CD4-positive, CD25-positive, alpha-beta regulatory T cell (primary cell): ENCODE measurements around the gene CNBD2. TPM values are rescaled to one million over a fixed set of nuclear protein-coding genes. Genes with fewer than 3 reads are reported as not detected.
"Not testable (repeated sequence)": the region's sequence is repeated elsewhere in the genome, so short reads cannot be mapped to it uniquely, and the experiment has no call there.

ENCODE experiments used
- ATAC-seq, 2 donors: fragments of 150-1000 bp; cut with Tn5 transposase; one replicate each; pipeline ENCODE4 v1.10.0; 2021; ENCODE audit warnings: low read depth in 2 of 2, moderate number of reproducible peaks in 2 of 2, moderate library complexity in 1 of 2
- DNase-seq, 3 donors: peaks; one replicate each; pipeline versions ENCODE4 v3.0.0 to v3.0.0-alpha.2; 2012 to 2022; ENCODE audit warnings: mixed read lengths in 1 of 3
- H3K27ac ChIP-seq: one replicate; pipeline ENCODE4 v1.7.0; 2013; ENCODE audit warnings: mild to moderate bottlenecking, low read length; ENCODE audit not compliant: insufficient read depth, poor library complexity, severe bottlenecking
- H3K27me3 ChIP-seq: one replicate; pipeline ENCODE4 v1.7.0; 2013; ENCODE audit warnings: low read length; ENCODE audit not compliant: control insufficient read depth, insufficient read depth
- H3K36me3 ChIP-seq: one replicate; pipeline ENCODE4 v1.7.0; 2013; ENCODE audit warnings: mild to moderate bottlenecking, low read length, moderate library complexity; ENCODE audit not compliant: control insufficient read depth, insufficient read depth
- H3K4me1 ChIP-seq: 2 replicates; pipeline ENCODE4 v1.7.0; 2013; ENCODE audit warnings: mild to moderate bottlenecking, low read length; ENCODE audit not compliant: insufficient read depth, control insufficient read depth, poor library complexity, severe bottlenecking
- H3K4me3 ChIP-seq: one replicate; pipeline ENCODE4 v1.7.0; 2013; ENCODE audit warnings: low read depth, mild to moderate bottlenecking, low read length, moderate library complexity
- H3K9me3 ChIP-seq, 2 experiments: 1 replicate in 1 of 2; 2 replicates in 1 of 2; pipeline ENCODE4 v1.7.0; 2013; ENCODE audit warnings: low read length in 2 of 2, mild to moderate bottlenecking in 1 of 2, moderate library complexity in 1 of 2; ENCODE audit not compliant: control insufficient read depth in 2 of 2
- H3K27ac Mint-ChIP-seq, 3 donors: one replicate each; pipeline ENCODE4 v1.8.0; 2020 to 2022; ENCODE audit warnings: mild to moderate bottlenecking in 3 of 3, mixed read lengths in 3 of 3, moderate library complexity in 2 of 3
- H3K27me3 Mint-ChIP-seq: one replicate; pipeline ENCODE4 v1.8.0; 2022; ENCODE audit warnings: mild to moderate bottlenecking, mixed read lengths
- H3K36me3 Mint-ChIP-seq: one replicate; pipeline ENCODE4 v1.8.0; 2020; ENCODE audit warnings: mixed read lengths
- H3K4me1 Mint-ChIP-seq, 4 donors: one replicate each; pipeline ENCODE4 v1.8.0; 2020 to 2022; ENCODE audit warnings: mixed read lengths in 4 of 4, mild to moderate bottlenecking in 1 of 4
- H3K4me3 Mint-ChIP-seq, 4 donors: one replicate each; pipeline ENCODE4 v1.8.0; 2020 to 2022; ENCODE audit warnings: mild to moderate bottlenecking in 4 of 4, mixed read lengths in 4 of 4, moderate library complexity in 3 of 4
- H3K9me3 Mint-ChIP-seq, 7 donors: one replicate each; pipeline ENCODE4 v1.8.0; 2020 to 2022; ENCODE audit warnings: mixed read lengths in 7 of 7, mild to moderate bottlenecking in 3 of 7, moderate library complexity in 2 of 7
- polyA plus RNA-seq, 4 donors: library from polyadenylated mRNA; unstranded; fragments of 300-500 nt; fragmentation: Illumina TruSeq; gene quantifications; one replicate each; pipeline ENCODE4 v1.2.3, GENCODE V29; 2021
- total RNA-seq: library from RNA; stranded (reverse); gene quantifications from one replicate; pipeline ENCODE4 v1.2.3, GENCODE V29; 2022

Gene CNBD2
- total and polyA plus RNA-seq, 5 donors from 2014 or later: 8.5 to 24.8 (median 11.3) TPM

GRCh38 chr20:36068526-36068925, 100.1 kb downstream of the CNBD2 start:
- not testable (repeated sequence) for H3K4me3 ChIP-seq, DNase-seq, ATAC-seq, H3K27ac Mint-ChIP-seq, H3K36me3 Mint-ChIP-seq, H3K4me3 Mint-ChIP-seq, H3K4me1 Mint-ChIP-seq, H3K36me3 ChIP-seq, H3K27ac ChIP-seq, H3K27me3 ChIP-seq, H3K9me3 ChIP-seq, H3K9me3 Mint-ChIP-seq
- H3K4me1 ChIP-seq: peaks cover 11% of the 10 kb centered on the region
- peaks cover 45% of the 10 kb centered on the region for H3K27me3 Mint-ChIP-seq

DNA sequence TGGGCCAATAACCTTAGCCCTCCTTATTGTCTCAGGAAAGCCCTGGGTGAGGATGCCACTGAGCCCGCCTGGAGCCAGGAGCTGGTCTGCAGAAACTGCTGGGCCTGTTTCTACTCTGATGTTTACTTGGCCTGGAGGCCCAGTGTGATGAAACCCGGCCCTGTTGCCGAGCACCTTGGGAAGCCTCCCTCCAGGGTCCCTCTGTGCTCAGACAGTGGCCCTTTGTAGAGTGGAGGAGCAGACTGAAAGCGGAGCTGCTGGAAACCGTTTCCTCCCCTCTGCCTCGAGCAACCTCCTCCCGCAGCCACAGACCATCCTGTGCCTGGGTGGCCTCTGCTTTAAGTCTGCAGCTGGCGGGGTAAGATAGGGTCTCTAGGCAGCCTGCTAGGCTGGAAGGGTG, 102.1 kb downstream of the CNBD2 start:
- Mint-ChIP-seq H3K36me3 (no peaks in the 10 kb centered on the region), H3K27ac (no peak overlapping the region), H3K4me3 (no peak overlapping the region), H3K4me1 (no peaks in the 10 kb centered on the region), H3K27me3 (peaks cover 40% of the 10 kb centered on the region), H3K9me3 (no peaks in the 10 kb centered on the region)
- ATAC-seq (no peak), DNase-seq (no peak)
- Histone ChIP-seq H3K27ac (no peak overlapping the region), H3K4me1 (peaks cover 2% of the 10 kb centered on the region), H3K27me3 (peaks cover 3% of the 10 kb centered on the region), H3K36me3 (no peaks in the 10 kb centered on the region), H3K9me3 (no peaks in the 10 kb centered on the region), H3K4me3 (no peak overlapping the region)

- Mint-ChIP-seq H3K27ac (peak overlapping the region in 1 of 3 donors; percentile 38), H3K4me1 (no peaks in the 10 kb centered on the region), H3K27me3 (peaks cover 41% of the 10 kb centered on the region), H3K36me3 (no peaks in the 10 kb centered on the region), H3K9me3 (peaks cover 0 to 2% (median 0%) of the 10 kb centered on the region in 7 donors), H3K4me3 (no peak overlapping the region)
- DNase-seq (no peak), ATAC-seq (no peak)
- Histone ChIP-seq H3K36me3 (no peaks in the 10 kb centered on the region), H3K9me3 (no peaks in the 10 kb centered on the region), H3K27ac (no peak overlapping the region), H3K27me3 (peaks cover 3% of the 10 kb centered on the region), H3K4me3 (no peak overlapping the region), H3K4me1 (no peaks in the 10 kb centered on the region)
These were observed 103.5 kb downstream of the CNBD2 start for GRCh38 chr20:36071848-36072247.

DNA sequence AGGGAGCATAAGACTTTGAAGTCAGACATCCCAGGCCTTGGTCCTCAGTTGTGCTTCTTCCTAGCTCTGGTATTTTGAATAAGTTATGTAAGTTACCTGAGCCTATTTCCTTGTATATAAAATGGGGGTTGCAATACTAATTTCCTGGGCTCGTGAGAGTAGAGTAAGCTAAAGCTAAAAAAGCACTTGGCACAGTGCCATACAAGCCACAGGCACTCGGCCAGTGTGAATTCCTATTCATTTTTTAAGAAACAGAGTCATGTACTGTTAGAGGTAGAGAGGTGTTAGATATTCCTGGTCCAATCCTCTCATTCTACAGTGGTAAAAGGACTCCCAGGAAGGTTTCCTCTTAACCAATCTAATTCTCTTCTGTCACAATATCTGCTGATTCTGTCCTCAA, 106.6 kb downstream of the CNBD2 start:
- Mint-ChIP-seq H3K9me3 (peaks cover 0 to 2% (median 0%) of the 10 kb centered on the region in 7 donors), H3K27ac (no peak overlapping the region), H3K4me3 (no peak overlapping the region), H3K27me3 (peaks cover 48% of the 10 kb centered on the region), H3K36me3 (no peaks in the 10 kb centered on the region), H3K4me1 (no peaks in the 10 kb centered on the region)
- H3K4me3 ChIP-seq: no peak overlapping the region
- H3K36me3 ChIP-seq: no peaks in the 10 kb centered on the region
- ATAC-seq (no peak), DNase-seq (no peak)
- no peaks in the 10 kb centered on the region for H3K4me1 ChIP-seq
- no peaks in the 10 kb centered on the region for H3K9me3 ChIP-seq
- H3K27ac ChIP-seq: no peak overlapping the region
- peaks cover 3% of the 10 kb centered on the region for H3K27me3 ChIP-seq

DNA sequence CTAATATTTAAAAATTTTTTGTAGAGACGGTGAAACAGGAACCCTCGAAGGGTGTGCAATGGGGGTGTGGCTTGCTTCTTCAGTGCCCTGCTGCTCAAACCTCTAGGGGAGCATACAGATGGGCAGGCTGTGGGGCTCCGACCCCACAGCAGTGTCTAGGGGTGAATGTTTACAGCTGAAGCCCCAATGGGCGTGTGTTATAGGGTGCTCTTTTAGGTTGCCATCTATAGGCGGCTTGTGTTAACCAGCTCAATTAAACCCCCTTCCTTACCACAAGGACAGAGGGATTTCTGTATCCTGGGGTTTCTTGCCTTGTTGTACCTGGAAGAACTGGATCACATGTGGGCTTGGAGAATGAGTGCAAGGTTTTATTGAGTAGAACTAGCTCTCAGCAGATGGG, 109.4 kb downstream of the CNBD2 start:
- ATAC-seq, H3K27ac Mint-ChIP-seq, H3K9me3 ChIP-seq, H3K4me1 ChIP-seq, H3K4me3 Mint-ChIP-seq, H3K4me1 Mint-ChIP-seq, H3K4me3 ChIP-seq, H3K27ac ChIP-seq, H3K9me3 Mint-ChIP-seq, H3K27me3 ChIP-seq, H3K36me3 ChIP-seq, H3K36me3 Mint-ChIP-seq, DNase-seq: not testable (repeated sequence)
- peaks cover 50% of the 10 kb centered on the region for H3K27me3 Mint-ChIP-seq

- Mint-ChIP-seq H3K36me3 (no peaks in the 10 kb centered on the region), H3K4me1 (no peaks in the 10 kb centered on the region), H3K4me3 (no peak overlapping the region), H3K27ac (no peak overlapping the region), H3K9me3 (peaks cover 0 to 2% (median 0%) of the 10 kb centered on the region in 7 donors), H3K27me3 (peaks cover 50% of the 10 kb centered on the region)
- H3K4me1 ChIP-seq: no peaks in the 10 kb centered on the region
- DNase-seq: no peak
- no peak for ATAC-seq
- H3K27me3 ChIP-seq: peaks cover 3% of the 10 kb centered on the region
- H3K27ac ChIP-seq: no peak overlapping the region
- no peaks in the 10 kb centered on the region for H3K9me3 ChIP-seq
- H3K36me3 ChIP-seq: no peaks in the 10 kb centered on the region
- no peak overlapping the region for H3K4me3 ChIP-seq
These were observed 111.1 kb downstream of the CNBD2 start for GRCh38 chr20:36079486-36079885.

- H3K4me3 Mint-ChIP-seq, H3K36me3 Mint-ChIP-seq, H3K36me3 ChIP-seq, H3K4me3 ChIP-seq, ATAC-seq, H3K27me3 ChIP-seq, DNase-seq, H3K27ac ChIP-seq, H3K27ac Mint-ChIP-seq, H3K9me3 Mint-ChIP-seq, H3K4me1 Mint-ChIP-seq, H3K9me3 ChIP-seq, H3K4me1 ChIP-seq: not testable (repeated sequence)
- peaks cover 51% of the 10 kb centered on the region for H3K27me3 Mint-ChIP-seq
These were observed 111.6 kb downstream of the CNBD2 start for GRCh38 chr20:36079984-36080383.
